H9 (cell line): Measurements from ENCODE around the gene CENPB. TPM values are rescaled to one million over a fixed set of nuclear protein-coding genes. Genes with fewer than 3 reads are reported as not detected.

ENCODE experiments used
- DNase-seq: peaks from one replicate; pipeline ENCODE4 v3.0.0-alpha.2; 2017
- H2AFZ ChIP-seq: one replicate; pipeline ENCODE4 v1.6.1; 2013; ENCODE audit warnings: mild to moderate bottlenecking, low read length, control low read depth, moderate library complexity
- H2AK5ac ChIP-seq: 2 replicates; pipeline ENCODE4 v1.6.1; 2013; ENCODE audit warnings: low read length, control low read depth, mixed read lengths; ENCODE audit not compliant: insufficient read length
- H2BK120ac ChIP-seq: one replicate; pipeline ENCODE4 v1.6.1; 2013; ENCODE audit warnings: low read depth, mild to moderate bottlenecking, low read length, control low read depth, inconsistent platforms; ENCODE audit not compliant: poor library complexity, severe bottlenecking
- H2BK12ac ChIP-seq: 2 replicates; pipeline ENCODE4 v1.6.1; 2013; ENCODE audit warnings: low read length, control low read depth, mixed read lengths, low read depth; ENCODE audit not compliant: insufficient read length
- H2BK15ac ChIP-seq: 2 replicates; pipeline ENCODE4 v1.6.1; 2013; ENCODE audit warnings: low read depth, low read length, control low read depth
- H2BK20ac ChIP-seq: one replicate; pipeline ENCODE4 v1.6.1; 2013; ENCODE audit warnings: low read depth, mild to moderate bottlenecking, low read length, control low read depth, inconsistent platforms; ENCODE audit not compliant: poor library complexity, severe bottlenecking
- H2BK5ac ChIP-seq: 2 replicates; pipeline ENCODE4 v1.6.1; 2013; ENCODE audit warnings: low read length, control low read depth, mixed read lengths; ENCODE audit not compliant: insufficient read length
- H3K14ac ChIP-seq: 2 replicates; pipeline ENCODE4 v1.6.1; 2013; ENCODE audit warnings: low read length, control low read depth; ENCODE audit not compliant: insufficient read depth
- H3K18ac ChIP-seq: 2 replicates; pipeline ENCODE4 v1.6.1; 2013; ENCODE audit warnings: low read depth, mild to moderate bottlenecking, mixed read lengths, low read length, control low read depth; ENCODE audit not compliant: insufficient read length
- H3K23ac ChIP-seq: 2 replicates; pipeline ENCODE4 v1.6.1; 2013; ENCODE audit warnings: low read length, control low read depth, mixed read lengths, low read depth; ENCODE audit not compliant: insufficient read length
- H3K23me2 ChIP-seq: 2 replicates; pipeline ENCODE4 v1.6.1; 2013; ENCODE audit warnings: low read depth, mild to moderate bottlenecking, mixed read lengths, low read length, control low read depth; ENCODE audit not compliant: insufficient read length, poor library complexity, severe bottlenecking
- H3K27ac ChIP-seq: 2 replicates; pipeline ENCODE4 v1.5.1; 2013; ENCODE audit warnings: low read length, control low read depth, mixed read lengths, low read depth; ENCODE audit not compliant: insufficient read length
- H3K27me3 ChIP-seq: 2 replicates; pipeline ENCODE4 v1.6.1; 2013; ENCODE audit warnings: low read length, control low read depth, inconsistent platforms; ENCODE audit not compliant: insufficient read depth
- H3K4ac ChIP-seq: 2 replicates; pipeline ENCODE4 v1.6.1; 2013; ENCODE audit warnings: low read depth, mild to moderate bottlenecking, control low read depth, inconsistent platforms, low read length, moderate library complexity
- H3K4me1 ChIP-seq: 2 replicates; pipeline ENCODE4 v1.6.1; 2013; ENCODE audit warnings: low read length, control low read depth, inconsistent platforms; ENCODE audit not compliant: insufficient read depth
- H3K4me2 ChIP-seq: 2 replicates; pipeline ENCODE4 v1.6.1; 2013; ENCODE audit warnings: low read length, control low read depth, mixed read lengths; ENCODE audit not compliant: insufficient read length, insufficient read depth
- H3K56ac ChIP-seq: 2 replicates; pipeline ENCODE4 v1.6.1; 2013; ENCODE audit warnings: low read depth, mild to moderate bottlenecking, mixed read lengths, low read length, control low read depth; ENCODE audit not compliant: insufficient read length
- H3K79me1 ChIP-seq: 2 replicates; pipeline ENCODE4 v1.6.1; 2013; ENCODE audit warnings: low read depth, mild to moderate bottlenecking, moderate library complexity, low read length, control low read depth, inconsistent platforms; ENCODE audit not compliant: insufficient read depth, poor library complexity, severe bottlenecking
- H3K79me2 ChIP-seq: 2 replicates; pipeline ENCODE4 v1.6.1; 2013; ENCODE audit warnings: low read length, control low read depth, inconsistent platforms; ENCODE audit not compliant: insufficient read depth
- H3K9ac ChIP-seq: 2 replicates; pipeline ENCODE4 v1.6.1; 2013; ENCODE audit warnings: low read length, control low read depth, mixed read lengths; ENCODE audit not compliant: insufficient read length; ENCODE audit errors: extremely low read depth
- H3K9me3 ChIP-seq: one replicate; pipeline ENCODE4 v1.6.1; 2013; ENCODE audit warnings: low read depth, low read length, inconsistent platforms; ENCODE audit not compliant: control insufficient read depth
- H3T11ph ChIP-seq: one replicate; pipeline ENCODE4 v1.6.1; 2013; ENCODE audit warnings: mild to moderate bottlenecking, low read length, control low read depth, inconsistent platforms
- H4K20me1 ChIP-seq: one replicate; pipeline ENCODE4 v1.6.1; 2013; ENCODE audit not compliant: control insufficient read depth, insufficient read length, insufficient read depth
- H4K5ac ChIP-seq: 2 replicates; pipeline ENCODE4 v1.6.1; 2013; ENCODE audit warnings: low read depth, mild to moderate bottlenecking, mixed read lengths, low read length, control low read depth; ENCODE audit not compliant: insufficient read length
- H4K8ac ChIP-seq: replicated peaks from 2 replicates; pipeline ENCODE4 v1.6.1; 2013; ENCODE audit warnings: low read length, control low read depth, mixed read lengths, low read depth; ENCODE audit not compliant: insufficient read length
- H4K91ac ChIP-seq: 2 replicates; pipeline ENCODE4 v1.6.1; 2013; ENCODE audit warnings: low read depth, mild to moderate bottlenecking, moderate library complexity, mixed read lengths, low read length, control low read depth; ENCODE audit not compliant: insufficient read length
- H3K27ac Mint-ChIP-seq, 3 experiments: 2 replicates in 2 of 3; 3 replicates in 1 of 3; pipeline ENCODE4 v1.8.0; 2020 to 2021; ENCODE audit warnings: mixed read lengths in 3 of 3, mild to moderate bottlenecking in 1 of 3, moderate library complexity in 1 of 3
- H3K27me3 Mint-ChIP-seq: 2 replicates; pipeline ENCODE4 v1.8.0; 2021; ENCODE audit warnings: low read depth, mild to moderate bottlenecking, moderate library complexity, mixed read lengths
- H3K36me3 Mint-ChIP-seq, 3 experiments: 2 replicates in 2 of 3; 3 replicates in 1 of 3; pipeline ENCODE4 v1.8.0; 2020 to 2021; ENCODE audit warnings: low read depth in 3 of 3, mixed read lengths in 3 of 3; ENCODE audit not compliant: insufficient read depth in 1 of 3
- H3K4me1 Mint-ChIP-seq, 2 experiments: 2 replicates each; pipeline ENCODE4 v1.8.0; 2020; ENCODE audit warnings: mixed read lengths in 2 of 2
- H3K4me3 Mint-ChIP-seq, 2 experiments: 2 replicates in 1 of 2; 3 replicates in 1 of 2; pipeline ENCODE4 v1.8.0; 2020 to 2021; ENCODE audit warnings: mild to moderate bottlenecking in 2 of 2, mixed read lengths in 2 of 2, moderate library complexity in 1 of 2
- H3K9me3 Mint-ChIP-seq, 2 experiments: 2 replicates in 1 of 2; 3 replicates in 1 of 2; pipeline ENCODE4 v1.8.0; 2020; ENCODE audit warnings: mild to moderate bottlenecking in 2 of 2, mixed read lengths in 2 of 2, moderate library complexity in 1 of 2
- WGBS: extraction: QIAGEN DNeasy Blood & Tissue Kit; methylation state at CpG from one replicate; pipeline ENCODE4 v1.1.7; 2013; ENCODE audit warnings: missing lambda C conversion rate, low lambda C conversion rate, mixed read lengths; ENCODE audit not compliant: insufficient read length; ENCODE audit errors: extremely low coverage; 5-methylcytosine and 5-hydroxymethylcytosine counted together
- total RNA-seq: library from RNA; stranded (reverse); gene quantifications from 2 replicates; pipeline ENCODE4 v1.2.1, GENCODE V29; 2021
- TF ChIP-seq, protein P1 (sequence below): fragments of 200-600 bp; sonication (generic); conservative IDR thresholded peaks from 3 replicates; pipeline ENCODE4 v1.8.0; 2021; ENCODE audit warnings: antibody characterized with exemption, mild to moderate bottlenecking

Gene CENPB
- total RNA-seq, 1 experiment from 2014 or later = 63.1 TPM

DNA sequence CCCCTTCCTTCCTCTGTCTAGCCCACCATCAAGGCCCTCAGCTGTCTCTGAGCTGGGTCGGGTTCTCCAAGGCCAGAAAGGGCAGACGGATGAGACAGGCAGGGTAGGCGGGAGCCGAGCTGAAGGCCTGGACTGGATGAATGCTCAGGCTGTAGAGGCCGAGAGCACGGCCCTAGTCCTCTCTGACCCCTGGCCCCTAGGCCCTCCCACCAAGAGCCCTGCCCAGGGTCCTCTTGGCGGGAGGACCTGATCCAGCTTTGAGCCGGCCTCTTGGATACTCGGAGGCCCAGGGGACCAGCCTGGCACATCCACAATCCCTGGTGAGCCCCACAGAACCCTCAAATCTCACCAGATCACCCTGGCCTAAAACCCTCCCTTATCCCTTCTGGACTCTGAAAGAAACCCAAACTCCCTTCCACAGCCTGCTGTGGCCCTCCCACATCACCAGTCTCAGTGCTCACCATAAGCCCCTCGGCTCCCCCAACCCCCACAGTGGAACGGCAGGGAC, 27.2 kb downstream of the CENPB start:
- TF ChIP-seq, protein P1, sequence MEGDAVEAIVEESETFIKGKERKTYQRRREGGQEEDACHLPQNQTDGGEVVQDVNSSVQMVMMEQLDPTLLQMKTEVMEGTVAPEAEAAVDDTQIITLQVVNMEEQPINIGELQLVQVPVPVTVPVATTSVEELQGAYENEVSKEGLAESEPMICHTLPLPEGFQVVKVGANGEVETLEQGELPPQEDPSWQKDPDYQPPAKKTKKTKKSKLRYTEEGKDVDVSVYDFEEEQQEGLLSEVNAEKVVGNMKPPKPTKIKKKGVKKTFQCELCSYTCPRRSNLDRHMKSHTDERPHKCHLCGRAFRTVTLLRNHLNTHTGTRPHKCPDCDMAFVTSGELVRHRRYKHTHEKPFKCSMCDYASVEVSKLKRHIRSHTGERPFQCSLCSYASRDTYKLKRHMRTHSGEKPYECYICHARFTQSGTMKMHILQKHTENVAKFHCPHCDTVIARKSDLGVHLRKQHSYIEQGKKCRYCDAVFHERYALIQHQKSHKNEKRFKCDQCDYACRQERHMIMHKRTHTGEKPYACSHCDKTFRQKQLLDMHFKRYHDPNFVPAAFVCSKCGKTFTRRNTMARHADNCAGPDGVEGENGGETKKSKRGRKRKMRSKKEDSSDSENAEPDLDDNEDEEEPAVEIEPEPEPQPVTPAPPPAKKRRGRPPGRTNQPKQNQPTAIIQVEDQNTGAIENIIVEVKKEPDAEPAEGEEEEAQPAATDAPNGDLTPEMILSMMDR = no peak
- Histone ChIP-seq H3T11ph (no peak overlapping the region), H4K20me1 (no peaks in the 10 kb centered on the region), H3K79me2 (no peaks in the 10 kb centered on the region), H3K4me2 (no peak overlapping the region), H2AK5ac (no peak overlapping the region), H3K4me1 (no peaks in the 10 kb centered on the region), H3K27ac (no peak overlapping the region), H3K9me3 (no peaks in the 10 kb centered on the region), H3K27me3 (no peaks in the 10 kb centered on the region), H2BK120ac (no peak overlapping the region), H3K4ac (no peak overlapping the region), H4K5ac (no peak overlapping the region), H2BK15ac (no peak overlapping the region), H3K14ac (no peak overlapping the region), H4K8ac (no peak overlapping the region), H2BK12ac (no peak overlapping the region), H3K56ac (no peak overlapping the region), H3K23ac (no peak overlapping the region), H3K79me1 (peaks cover 3% of the 10 kb centered on the region), H4K91ac (no peak overlapping the region), H3K9ac (no peak overlapping the region), H2BK20ac (no peak overlapping the region), H2AFZ (no peak overlapping the region), H3K18ac (no peak overlapping the region), H2BK5ac (no peak overlapping the region), H3K23me2 (peaks cover 2% of the 10 kb centered on the region)
- no peak for DNase-seq
- H3K36me3 Mint-ChIP-seq = peaks cover 20 to 35% (median 29%) of the 10 kb centered on the region in 3 experiments; a peak in 6 of 7 replicates
- H3K4me1 Mint-ChIP-seq = peaks cover 0 to 6% of the 10 kb centered on the region in 2 experiments; a peak in 3 of 4 replicates
- no CpG with 5 or more reads among the region's 11 CpGs for WGBS
- H3K9me3 Mint-ChIP-seq = no peaks in the 10 kb centered on the region
- H3K27me3 Mint-ChIP-seq = no peaks in the 10 kb centered on the region
- peak overlapping the region in 2 of 3 experiments; percentile 2 to 32; a peak in 3 of 7 replicates for H3K27ac Mint-ChIP-seq
- peak overlapping the region in 1 of 2 experiments; percentile 13; a peak in 1 of 5 replicates for H3K4me3 Mint-ChIP-seq
